Measurements from ENCODE around the gene CNR2.
"Not testable (repeated sequence)": the region's sequence is repeated elsewhere in the genome, so short reads cannot be mapped to it uniquely, and the experiment has no call there.

Gene CNR2

DNA sequence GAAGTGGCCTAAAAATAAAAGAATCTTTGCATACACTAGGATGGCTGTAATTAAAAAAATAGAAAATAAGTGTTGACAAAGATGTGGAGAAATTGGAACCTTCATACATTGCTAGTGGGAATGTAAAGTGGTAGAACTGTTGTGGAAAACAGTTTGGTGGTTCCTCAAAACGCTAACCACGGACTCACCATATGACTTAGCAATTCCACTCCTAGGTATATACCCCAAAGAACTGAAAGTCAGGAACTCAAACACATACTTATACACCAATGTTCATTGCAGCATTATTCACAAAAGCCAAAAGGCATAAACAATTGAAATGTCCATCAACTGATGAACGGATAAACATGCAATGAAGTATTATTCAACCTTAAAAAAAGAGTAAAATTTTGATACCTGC is 77.1 kb downstream of the CNR2 start:
- DNase-seq (ENCODE audit: low read depth) = no peak

DNA sequence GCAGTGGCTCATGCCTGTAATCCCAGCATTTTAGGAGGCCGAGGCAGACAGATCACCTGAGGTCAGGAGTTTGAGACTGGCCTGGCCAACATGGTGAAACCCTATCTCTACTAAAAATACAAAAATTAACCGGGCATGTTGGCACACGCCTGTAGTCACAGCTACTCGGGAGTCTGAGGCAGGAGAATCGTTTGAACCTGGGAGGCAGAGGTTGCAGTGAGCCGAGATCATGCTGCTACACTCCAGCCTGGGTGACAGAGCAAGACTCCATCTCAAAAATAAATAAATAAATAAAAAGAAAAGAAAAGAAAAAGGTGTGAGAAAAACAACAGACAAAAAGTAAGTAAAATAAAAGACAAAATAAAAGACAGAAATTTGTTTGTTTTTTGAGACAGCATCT is 79.0 kb downstream of the CNR2 start:
- DNase-seq (ENCODE audit: low read depth) = not testable (repeated sequence)

DNA sequence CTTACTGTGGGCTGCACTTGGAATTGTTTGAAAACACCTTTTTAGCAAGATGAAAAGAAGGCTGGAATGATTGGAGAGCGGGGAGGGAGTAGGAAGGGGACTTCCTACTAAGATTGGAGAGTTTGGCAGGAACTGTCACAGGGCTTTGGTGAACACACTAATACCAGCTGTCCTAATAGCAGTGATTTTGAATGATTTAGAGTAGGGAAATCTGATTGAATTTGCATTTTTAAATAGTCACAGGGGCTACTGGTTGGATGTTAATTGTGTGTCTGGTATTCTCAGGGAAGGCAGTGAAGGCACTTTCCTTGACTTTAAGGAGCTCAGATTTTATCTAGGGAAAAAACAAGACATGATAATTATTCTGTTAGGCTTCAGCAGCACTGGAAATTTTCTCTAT is 85.4 kb downstream of the CNR2 start:
- no peak for DNase-seq (ENCODE audit: low read depth)

DNA sequence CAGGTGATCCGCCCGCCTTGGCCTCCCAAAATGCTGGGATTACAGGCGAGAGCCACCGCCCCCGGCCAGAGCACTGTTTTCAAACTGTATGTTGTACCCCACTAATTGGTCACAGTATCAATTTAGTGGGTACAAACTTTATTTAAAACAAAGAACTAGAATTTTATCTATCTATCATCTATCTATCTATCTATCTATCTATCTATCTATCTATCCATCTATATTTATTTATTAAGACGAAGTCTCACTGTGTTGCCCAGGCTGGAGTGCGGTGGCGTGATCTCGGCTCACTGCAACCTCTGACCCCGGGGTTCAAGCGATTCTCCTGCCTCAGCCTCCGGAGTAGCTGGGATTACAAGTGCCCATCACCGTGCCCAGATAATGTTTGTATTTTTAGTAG is 86.6 kb downstream of the CNR2 start:
- DNase-seq (ENCODE audit: low read depth) = not testable (repeated sequence)

DNA sequence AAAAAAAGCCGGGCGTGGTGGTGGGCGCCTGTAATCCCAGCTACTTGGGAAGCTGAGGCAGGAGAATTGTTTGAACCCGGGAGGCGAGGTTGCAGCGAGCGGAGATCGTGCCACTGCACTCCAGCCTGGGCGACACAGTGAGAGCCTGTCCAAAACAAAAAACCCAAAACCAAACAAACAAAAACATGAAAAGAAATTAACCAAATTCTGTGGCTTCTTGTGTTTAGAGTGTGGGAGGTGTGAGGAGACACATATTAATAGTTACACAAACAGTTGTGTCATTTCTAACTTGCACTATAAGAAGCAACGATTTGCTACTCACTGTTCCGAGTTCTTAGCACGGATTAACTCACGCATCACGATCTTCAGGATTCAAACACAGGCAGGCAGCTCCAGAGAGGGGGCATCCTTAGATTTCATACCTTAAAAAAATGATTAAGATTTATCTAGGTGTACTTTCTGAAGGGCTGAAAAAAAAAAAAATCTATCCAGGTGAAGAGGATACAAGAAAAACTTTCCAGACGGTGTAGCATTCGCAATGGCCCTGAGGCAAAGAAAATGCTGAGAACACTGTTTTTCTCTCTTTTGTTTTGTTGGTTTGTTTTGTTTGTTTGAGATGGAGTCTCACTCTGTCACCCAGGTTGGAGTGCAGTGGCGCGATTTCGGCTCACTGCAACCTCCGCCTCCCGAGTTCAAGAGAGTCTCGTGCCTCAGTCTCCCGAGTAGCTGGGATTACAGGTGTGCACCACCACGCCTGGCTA is 87.2 kb downstream of the CNR2 start:
- DNase-seq (ENCODE audit: low read depth) = no peak

DNA sequence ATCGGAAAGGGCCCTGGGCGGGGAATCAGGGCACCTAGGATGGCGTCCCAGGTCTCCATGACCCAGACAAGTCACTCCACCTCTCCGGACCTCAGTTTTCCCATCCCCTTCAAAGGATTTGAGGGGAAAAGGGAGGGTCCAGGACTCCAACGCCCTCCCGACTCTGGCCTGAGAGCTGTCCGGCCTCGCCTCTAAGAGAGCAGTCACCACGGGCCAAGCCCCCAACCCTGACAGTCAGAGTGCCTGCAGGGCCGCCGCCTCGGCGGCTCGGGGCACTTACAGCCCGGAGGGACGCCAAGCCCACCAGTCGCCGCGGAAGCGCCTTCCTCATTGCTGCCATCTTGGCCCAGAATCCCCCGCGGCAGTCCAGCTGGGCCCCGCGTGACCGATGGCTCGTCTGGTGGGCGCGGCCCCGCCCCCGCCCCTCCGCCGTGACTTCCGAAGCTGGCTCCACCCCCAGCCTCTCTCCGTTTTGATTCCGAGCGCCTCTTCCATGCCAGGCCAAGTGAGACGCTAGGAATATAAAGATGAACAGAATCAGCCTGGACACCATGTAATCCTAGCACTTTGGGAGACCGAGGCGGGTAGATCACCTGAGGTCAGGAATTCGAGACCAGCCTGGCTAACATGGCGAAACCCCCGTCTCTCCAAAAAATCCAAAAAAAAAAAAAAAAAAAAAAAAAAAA is 87.9 kb downstream of the CNR2 start, which contains the start of gene HMGCL:
HMGCL (minus strand) TSS at position 354 of the 686 bp plus-strand sequence; CDS start at position 340, 14 bp downstream.
- peak; percentile 76 for DNase-seq (ENCODE audit: low read depth)

DNA sequence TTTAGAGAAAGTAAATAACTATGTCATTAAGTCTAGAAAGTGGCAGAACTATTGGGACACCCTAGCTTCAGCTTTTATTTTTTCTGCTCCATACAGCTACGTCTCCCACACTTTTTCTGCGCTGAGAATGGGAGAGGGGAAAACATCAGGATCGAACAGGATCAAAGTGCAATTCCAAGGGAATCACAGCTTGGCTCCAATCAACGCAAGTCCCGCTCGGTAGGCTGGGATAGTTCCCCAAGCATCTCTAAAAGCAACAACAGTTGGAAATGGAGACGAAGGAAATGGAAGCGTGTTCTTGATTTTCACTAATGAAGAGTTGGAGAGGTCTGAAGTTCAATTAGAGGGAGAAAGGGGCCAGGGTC is 88.5 kb downstream of the CNR2 start:
- DNase-seq (ENCODE audit: low read depth) = no peak

DNA sequence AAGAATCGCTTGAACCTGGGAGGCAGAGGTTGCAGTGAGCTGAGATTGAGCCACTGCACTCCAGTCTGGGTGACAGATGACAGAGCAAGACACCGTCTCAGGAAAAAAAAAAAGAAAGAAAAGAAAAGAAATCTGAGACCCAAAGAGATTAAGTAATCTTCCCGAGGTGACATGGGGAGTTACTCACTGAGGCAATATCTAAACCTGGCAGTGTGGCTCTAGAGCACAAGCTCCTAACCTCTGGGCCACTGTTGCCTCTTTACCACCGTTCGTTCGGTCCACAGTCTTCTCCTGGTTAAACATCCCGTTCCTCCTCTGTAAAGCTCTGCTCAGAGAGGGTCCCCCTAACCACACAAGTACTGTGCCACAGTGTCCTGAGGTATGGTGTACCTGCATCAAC is 89.4 kb downstream of the CNR2 start:
- no peak for DNase-seq (ENCODE audit: low read depth)

All from stimulated activated CD8-positive, alpha-beta memory T cell treated with anti-CD3 and anti-CD28 coated beads, Interleukin-15, amount 100 ng/mL, for 1 hour (primary cell).